ENCODE results near the gene PITX2. TPM values are rescaled to one million over a fixed set of nuclear protein-coding genes. Genes with fewer than 3 reads are reported as not detected.

Gene PITX2
- polyA plus RNA-seq, 3 donors, result not detected

DNA sequence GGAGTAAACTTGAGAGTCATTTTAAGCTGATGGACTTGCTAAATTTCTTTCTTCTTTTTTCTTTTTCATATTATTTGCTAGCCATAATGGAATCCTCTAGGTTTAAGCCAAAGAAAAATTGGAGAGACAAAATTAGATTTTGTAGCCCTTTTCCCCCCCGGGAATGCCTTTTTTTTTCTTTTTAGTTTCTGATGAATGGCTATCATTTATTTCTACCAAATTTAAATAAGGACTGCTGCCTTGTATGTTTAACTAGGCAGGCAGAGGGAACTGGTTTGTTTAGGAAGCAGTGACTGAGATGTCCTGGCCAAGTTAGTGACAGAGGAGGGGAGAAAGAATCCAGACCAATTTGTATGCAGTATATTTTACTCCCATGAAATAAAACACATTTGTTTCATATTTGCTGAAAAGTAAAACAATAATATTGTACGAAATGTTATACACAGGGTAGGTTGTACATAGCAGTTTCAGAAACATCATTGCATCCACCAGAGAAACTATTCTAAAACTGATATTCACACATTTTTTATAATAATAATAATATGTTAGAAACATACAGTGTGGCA, 5.7 kb downstream of the PITX2 start:
- H3K9ac ChIP-seq (ENCODE audit: insufficient read depth, low read length, poor library complexity, severe bottlenecking), result no peak overlapping the region
- H3K27ac ChIP-seq (ENCODE audit: low read depth in 1 of 2, low read length in 2 of 2), result no peak overlapping the region
- TF ChIP-seq, protein P1, sequence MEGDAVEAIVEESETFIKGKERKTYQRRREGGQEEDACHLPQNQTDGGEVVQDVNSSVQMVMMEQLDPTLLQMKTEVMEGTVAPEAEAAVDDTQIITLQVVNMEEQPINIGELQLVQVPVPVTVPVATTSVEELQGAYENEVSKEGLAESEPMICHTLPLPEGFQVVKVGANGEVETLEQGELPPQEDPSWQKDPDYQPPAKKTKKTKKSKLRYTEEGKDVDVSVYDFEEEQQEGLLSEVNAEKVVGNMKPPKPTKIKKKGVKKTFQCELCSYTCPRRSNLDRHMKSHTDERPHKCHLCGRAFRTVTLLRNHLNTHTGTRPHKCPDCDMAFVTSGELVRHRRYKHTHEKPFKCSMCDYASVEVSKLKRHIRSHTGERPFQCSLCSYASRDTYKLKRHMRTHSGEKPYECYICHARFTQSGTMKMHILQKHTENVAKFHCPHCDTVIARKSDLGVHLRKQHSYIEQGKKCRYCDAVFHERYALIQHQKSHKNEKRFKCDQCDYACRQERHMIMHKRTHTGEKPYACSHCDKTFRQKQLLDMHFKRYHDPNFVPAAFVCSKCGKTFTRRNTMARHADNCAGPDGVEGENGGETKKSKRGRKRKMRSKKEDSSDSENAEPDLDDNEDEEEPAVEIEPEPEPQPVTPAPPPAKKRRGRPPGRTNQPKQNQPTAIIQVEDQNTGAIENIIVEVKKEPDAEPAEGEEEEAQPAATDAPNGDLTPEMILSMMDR (IDR thresholded peaks at IDR 0.05), result no peak
- no peak overlapping the region for H3K4me2 ChIP-seq (replicated peaks; ENCODE audit: extremely low read depth, low read length, poor library complexity, severe bottlenecking)
- intact Hi-C loops (cut with micrococcal nuclease), result no loop called here
- Mint-ChIP-seq H3K9me3 (peaks cover 0 to 50% (median 33%) of the 10 kb centered on the region in 7 donors), H3K27me3 (ENCODE audit: low read depth in 3 of 3) (peaks cover 96 to 98% (median 97%) of the 10 kb centered on the region in 3 donors), H3K36me3 (peaks cover 5 to 8% of the 10 kb centered on the region in 2 donors), H3K27ac (no peak overlapping the region), H3K4me3 (peak overlapping the region in 1 of 2 donors; percentile 56), H3K4me1 (peaks cover 37% of the 10 kb centered on the region)
- H3K4me1 ChIP-seq (ENCODE audit: control insufficient read depth in 1 of 2, insufficient read depth in 2 of 2, low read length in 2 of 2), result peaks cover 10 to 15% of the 10 kb centered on the region in 2 donors
- H3K9me3 ChIP-seq (replicated peaks in 1 of 2; ENCODE audit: control insufficient read depth in 1 of 2, insufficient read depth in 1 of 2, low read length in 2 of 2), result peaks cover 7 to 66% of the 10 kb centered on the region in 2 donors
- no peaks in the 10 kb centered on the region for H3K79me2 ChIP-seq (ENCODE audit: insufficient read depth, low read length)
- no peaks in the 10 kb centered on the region for H4K20me1 ChIP-seq (ENCODE audit: insufficient read depth, low read length)
- no peaks in the 10 kb centered on the region for H3K36me3 ChIP-seq (replicated peaks in 1 of 2; ENCODE audit: control insufficient read depth in 1 of 2, insufficient read depth in 2 of 2, low read length in 2 of 2)
- no peak for DNase-seq
- H3K27me3 ChIP-seq (ENCODE audit: control insufficient read depth in 2 of 2, insufficient read depth in 2 of 2, low read length in 2 of 2), result peaks cover 98 to 100% of the 10 kb centered on the region in 2 donors
- no peak overlapping the region for H2AFZ ChIP-seq (ENCODE audit: insufficient read depth, low read depth, low read length, poor library complexity, severe bottlenecking)
- no CpG with 5 or more reads among the region's 2 CpGs for WGBS (ENCODE audit: insufficient coverage)
- no peak overlapping the region for H3K4me3 ChIP-seq (replicated peaks in 1 of 3; ENCODE audit: low read depth in 2 of 3, low read length in 3 of 3)

DNA sequence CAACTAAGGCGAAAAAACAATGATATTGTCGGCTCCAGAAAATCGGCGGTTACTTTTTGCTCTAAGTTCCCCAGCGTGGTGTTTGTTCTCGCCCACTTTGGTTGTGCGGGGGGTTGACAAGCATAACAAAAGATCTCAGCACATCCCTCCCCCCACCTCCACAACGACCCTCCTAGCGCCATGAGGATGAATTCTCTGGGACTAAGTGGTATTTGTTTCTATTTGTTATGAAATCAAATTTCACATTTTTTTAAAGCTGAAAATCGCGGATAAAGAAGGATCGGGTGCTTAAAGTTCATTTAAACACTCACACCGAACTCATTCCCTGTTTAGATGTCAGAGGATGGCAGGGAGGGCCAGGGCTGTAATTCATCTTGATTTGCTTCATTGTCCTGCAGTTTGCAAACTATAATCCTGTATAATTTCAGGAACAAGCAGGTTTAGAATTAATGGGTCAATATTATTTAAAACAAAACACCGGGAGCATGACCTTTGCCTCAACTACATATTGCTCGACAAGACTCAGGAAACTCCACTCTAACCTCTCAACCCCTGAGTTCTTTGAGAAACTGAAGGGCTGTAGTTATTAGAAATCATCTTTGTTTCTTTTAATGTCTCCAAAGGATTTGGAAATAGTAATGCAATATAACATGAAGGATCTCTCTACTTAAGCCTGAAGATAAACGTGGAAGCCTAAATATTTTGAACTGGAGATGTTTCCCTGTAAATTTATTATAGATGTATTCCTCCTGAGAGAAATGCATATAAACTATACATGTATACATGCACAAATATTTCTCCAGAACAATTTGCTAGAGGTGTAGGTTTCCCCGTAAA, 6.4 kb downstream of the PITX2 start:
- TF ChIP-seq, protein P1 (IDR thresholded peaks at IDR 0.05), result no peak
- peaks cover 5 to 8% of the 10 kb centered on the region in 2 donors for H3K36me3 Mint-ChIP-seq
- Histone ChIP-seq H3K4me1 (ENCODE audit: control insufficient read depth in 1 of 2, insufficient read depth in 2 of 2, low read length in 2 of 2) (peaks cover 3 to 9% of the 10 kb centered on the region in 2 donors), H4K20me1 (ENCODE audit: insufficient read depth, low read length) (no peaks in the 10 kb centered on the region), H3K27ac (ENCODE audit: low read depth in 1 of 2, low read length in 2 of 2) (no peak overlapping the region), H3K27me3 (ENCODE audit: control insufficient read depth in 2 of 2, insufficient read depth in 2 of 2, low read length in 2 of 2) (peaks cover 98 to 100% of the 10 kb centered on the region in 2 donors), H2AFZ (ENCODE audit: insufficient read depth, low read depth, low read length, poor library complexity, severe bottlenecking) (no peak overlapping the region), H3K79me2 (ENCODE audit: insufficient read depth, low read length) (no peaks in the 10 kb centered on the region), H3K4me2 (replicated peaks; ENCODE audit: extremely low read depth, low read length, poor library complexity, severe bottlenecking) (no peak overlapping the region), H3K36me3 (replicated peaks in 1 of 2; ENCODE audit: control insufficient read depth in 1 of 2, insufficient read depth in 2 of 2, low read length in 2 of 2) (no peaks in the 10 kb centered on the region), H3K9ac (ENCODE audit: insufficient read depth, low read length, poor library complexity, severe bottlenecking) (no peak overlapping the region), H3K9me3 (replicated peaks in 1 of 2; ENCODE audit: control insufficient read depth in 1 of 2, insufficient read depth in 1 of 2, low read length in 2 of 2) (peaks cover 11 to 66% of the 10 kb centered on the region in 2 donors), H3K4me3 (replicated peaks in 1 of 3; ENCODE audit: low read depth in 2 of 3, low read length in 3 of 3) (no peak overlapping the region)
- peak overlapping the region in 1 of 2 donors; percentile 79 for H3K4me3 Mint-ChIP-seq
- 0% methylated on average over 1 of the region's 17 CpGs for WGBS (ENCODE audit: insufficient coverage)
- H3K4me1 Mint-ChIP-seq, result peaks cover 31% of the 10 kb centered on the region
- no peak for DNase-seq
- intact Hi-C loops (cut with micrococcal nuclease), result no loop called here
- H3K27ac Mint-ChIP-seq, result no peak overlapping the region
- H3K9me3 Mint-ChIP-seq, result peaks cover 0 to 50% (median 31%) of the 10 kb centered on the region in 7 donors
- H3K27me3 Mint-ChIP-seq (ENCODE audit: low read depth in 3 of 3), result peaks cover 96 to 98% (median 97%) of the 10 kb centered on the region in 3 donors

All from CD14-positive monocyte (primary cell).